HG03558 (cell line): ENCODE results near the gene TRIM44.

Experiments
- ATAC-seq: cut with Tn5 transposase; IDR thresholded peaks from one replicate; pipeline ENCODE4 v1.9.1; 2021; ENCODE audit warnings: moderate number of reproducible peaks; ENCODE audit not compliant: unreplicated experiment; ENCODE audit errors: extremely low read depth

Gene TRIM44, protein sequence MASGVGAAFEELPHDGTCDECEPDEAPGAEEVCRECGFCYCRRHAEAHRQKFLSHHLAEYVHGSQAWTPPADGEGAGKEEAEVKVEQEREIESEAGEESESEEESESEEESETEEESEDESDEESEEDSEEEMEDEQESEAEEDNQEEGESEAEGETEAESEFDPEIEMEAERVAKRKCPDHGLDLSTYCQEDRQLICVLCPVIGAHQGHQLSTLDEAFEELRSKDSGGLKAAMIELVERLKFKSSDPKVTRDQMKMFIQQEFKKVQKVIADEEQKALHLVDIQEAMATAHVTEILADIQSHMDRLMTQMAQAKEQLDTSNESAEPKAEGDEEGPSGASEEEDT

DNA sequence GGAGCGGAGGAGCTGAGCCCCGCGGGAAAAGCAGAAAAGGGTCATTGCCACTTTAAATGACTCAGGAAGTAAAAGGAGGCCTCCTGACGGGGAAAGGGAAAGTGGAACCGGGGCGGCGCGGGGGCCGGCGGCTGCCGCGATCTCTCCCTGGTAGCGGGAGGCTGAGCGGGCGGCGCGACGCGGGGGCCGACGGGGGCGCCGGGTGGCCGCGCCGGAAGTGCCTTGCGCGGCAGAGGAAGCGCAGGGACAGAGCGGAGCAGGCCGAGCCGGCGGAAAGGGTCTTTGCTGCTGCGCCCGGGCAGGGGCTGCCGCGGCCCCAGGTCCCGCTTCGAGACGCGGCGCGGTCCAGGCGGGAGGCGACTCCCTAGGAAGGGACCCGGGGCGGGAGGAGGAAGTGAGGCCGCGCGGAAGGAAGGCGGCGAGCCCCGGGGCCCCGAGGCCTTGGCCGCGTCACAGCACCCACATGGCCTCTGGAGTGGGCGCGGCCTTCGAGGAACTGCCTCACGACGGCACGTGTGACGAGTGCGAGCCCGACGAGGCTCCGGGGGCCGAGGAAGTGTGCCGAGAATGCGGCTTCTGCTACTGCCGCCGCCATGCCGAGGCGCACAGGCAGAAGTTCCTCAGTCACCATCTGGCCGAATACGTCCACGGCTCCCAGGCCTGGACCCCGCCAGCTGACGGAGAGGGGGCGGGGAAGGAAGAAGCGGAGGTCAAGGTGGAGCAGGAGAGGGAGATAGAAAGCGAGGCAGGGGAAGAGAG is at the start of gene TRIM44:
Gene TRIM44, plus strand, starts transcription at position 127 of the 759 bp plus-strand sequence. Its CDS starts 337 bp downstream, at position 464.
- ATAC-seq, result peak; percentile 77

DNA sequence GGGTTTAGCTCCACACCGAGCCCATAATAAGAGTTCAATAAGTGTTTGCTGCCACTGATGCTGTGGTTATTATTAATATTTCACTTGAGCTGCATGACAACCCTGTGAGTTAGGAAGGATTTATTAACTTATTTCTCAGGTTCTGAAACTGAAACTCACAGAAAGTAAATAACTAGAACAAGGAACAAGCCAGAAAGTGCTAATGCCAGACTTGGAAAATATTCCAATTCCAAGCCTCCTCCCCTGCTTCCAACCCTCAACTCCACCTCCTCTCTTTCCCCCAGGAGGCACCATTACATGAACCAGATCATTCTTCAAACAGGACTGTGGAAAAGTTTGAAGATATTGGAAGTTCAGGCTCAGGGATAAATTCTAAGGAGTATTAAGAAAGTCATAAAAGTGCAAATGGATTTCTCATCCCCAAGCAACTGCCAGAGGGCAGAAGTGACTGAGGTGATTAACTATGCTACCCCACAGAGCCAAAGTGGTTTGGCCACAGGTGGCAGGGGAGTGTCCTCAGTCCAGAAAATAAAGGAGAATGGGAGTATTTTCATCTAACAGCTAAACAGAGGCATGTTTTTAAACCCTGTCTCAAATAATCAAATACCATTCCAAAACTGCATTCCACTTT is 47.5 kb upstream of the TRIM44 start:
- no peak for ATAC-seq

DNA sequence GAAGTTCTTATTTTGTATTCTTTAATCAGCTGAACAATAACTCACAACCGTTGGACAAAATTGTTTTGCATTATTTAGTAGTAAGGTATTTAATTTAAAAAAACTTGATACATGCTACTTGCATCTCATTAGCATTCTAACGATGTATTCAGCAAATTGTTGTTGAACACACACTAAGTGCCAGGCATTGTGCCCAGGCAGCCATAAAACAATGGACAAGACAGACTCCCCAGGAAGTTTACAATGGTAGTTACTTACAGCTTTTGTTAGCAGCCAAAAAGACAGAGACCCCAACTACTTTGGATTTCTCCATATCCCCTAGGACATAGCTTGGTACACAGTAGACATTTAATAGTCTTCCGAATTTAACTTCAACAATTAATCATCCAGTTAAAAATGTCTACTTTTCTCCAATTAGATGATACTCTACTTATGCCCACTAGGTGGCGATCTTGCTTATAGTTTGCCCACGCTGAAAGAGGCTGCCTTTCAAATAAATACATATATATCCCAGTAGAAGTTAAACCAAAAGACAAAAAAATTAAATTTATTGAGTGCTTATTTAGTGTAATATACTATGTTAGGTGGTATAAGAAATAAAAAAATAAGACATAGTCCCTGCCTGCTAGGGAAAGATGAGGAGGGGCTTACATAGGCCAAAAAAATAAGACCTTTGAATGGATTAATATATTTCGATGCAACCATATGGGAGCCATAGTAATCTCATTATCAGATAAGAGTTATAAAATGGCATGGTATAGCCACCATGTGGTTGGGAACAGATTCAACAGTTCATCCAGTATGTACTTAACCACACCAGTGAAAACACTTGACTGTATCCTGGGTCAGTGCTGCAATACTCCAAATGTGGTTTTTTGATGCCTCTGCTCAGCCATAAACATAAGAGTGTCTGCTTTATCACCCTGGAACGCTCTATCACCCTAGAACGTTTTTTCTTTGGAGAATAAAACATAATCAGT is 46.4 kb upstream of the TRIM44 start:
- no peak for ATAC-seq

DNA sequence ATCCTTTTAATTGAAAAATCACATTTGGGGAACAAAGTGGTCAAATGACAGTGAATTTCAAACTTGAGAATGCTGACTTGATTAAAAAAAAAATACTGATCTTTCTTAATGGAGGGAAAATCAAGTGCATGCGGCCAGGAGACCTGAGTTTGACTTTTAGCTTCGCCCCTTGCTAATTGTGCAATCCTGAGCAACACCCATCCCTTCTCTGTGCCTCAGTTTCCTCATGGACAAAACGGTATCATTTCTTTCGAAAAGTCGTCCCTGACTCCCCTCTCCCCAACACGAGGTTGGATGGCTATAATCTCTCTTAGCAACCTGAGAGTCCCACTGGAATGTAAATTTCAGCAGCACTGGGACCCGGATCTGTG is 45.3 kb upstream of the TRIM44 start:
- ATAC-seq, result no peak

DNA sequence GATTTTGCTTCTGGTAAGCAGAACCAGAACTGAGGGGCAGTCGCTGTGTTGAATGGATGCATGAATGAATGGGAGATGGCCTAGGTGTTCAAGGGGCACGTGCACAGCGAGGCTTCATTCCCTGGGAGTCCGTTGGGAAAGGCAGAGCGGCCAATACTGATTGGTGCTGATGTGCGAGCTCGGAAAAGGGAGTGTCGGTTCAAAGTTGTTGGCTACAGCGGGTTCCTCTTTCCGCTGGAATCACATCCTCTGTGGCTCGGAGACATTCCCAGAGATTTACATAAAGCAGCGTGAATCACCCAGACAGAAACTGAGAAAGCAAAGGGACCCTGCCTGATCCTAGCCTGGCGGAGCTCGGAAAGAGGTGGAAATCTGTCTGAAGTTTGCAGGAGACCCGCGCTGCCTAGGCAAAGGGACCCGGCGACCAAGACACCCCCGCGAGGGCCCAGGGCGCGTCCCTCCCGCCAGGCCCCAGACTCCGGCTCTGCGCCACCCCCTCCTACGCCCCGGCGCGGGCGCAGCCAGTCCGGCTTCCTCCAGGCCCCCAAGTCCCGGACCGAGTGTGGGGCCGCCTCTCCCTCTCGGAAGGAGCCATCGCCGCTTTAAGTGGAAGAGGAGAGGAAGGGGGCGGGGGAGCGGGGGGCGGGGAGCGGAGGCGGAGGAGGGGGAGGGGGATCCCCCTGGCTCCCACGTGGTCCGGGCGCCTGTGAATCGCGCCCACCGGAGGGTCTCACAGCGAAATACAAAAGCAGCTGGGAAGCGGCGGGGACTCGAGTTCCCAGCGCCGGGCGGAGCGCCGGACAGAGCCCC is 44.7 kb upstream of the TRIM44 start, which contains the start of gene FJX1:
Gene FJX1, plus strand, starts transcription at position 774 of the 810 bp plus-strand sequence. CDS start 177 bp downstream, outside the sequence.
- peak; percentile 27 for ATAC-seq

DNA sequence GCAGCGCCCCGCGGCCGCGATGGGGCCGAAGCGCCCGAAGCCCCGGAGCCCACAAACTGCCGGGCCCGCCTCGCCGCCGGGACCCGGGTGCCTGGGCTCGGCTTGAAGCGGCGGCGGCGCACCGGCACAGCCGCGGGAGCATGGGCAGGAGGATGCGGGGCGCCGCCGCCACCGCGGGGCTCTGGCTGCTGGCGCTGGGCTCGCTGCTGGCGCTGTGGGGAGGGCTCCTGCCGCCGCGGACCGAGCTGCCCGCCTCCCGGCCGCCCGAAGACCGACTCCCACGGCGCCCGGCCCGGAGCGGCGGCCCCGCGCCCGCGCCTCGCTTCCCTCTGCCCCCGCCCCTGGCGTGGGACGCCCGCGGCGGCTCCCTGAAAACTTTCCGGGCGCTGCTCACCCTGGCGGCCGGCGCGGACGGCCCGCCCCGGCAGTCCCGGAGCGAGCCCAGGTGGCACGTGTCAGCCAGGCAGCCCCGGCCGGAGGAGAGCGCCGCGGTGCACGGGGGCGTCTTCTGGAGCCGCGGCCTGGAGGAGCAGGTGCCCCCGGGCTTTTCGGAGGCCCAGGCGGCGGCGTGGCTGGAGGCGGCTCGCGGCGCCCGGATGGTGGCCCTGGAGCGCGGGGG is 44.0 kb upstream of the TRIM44 start:
- ATAC-seq, result peak; percentile 19

DNA sequence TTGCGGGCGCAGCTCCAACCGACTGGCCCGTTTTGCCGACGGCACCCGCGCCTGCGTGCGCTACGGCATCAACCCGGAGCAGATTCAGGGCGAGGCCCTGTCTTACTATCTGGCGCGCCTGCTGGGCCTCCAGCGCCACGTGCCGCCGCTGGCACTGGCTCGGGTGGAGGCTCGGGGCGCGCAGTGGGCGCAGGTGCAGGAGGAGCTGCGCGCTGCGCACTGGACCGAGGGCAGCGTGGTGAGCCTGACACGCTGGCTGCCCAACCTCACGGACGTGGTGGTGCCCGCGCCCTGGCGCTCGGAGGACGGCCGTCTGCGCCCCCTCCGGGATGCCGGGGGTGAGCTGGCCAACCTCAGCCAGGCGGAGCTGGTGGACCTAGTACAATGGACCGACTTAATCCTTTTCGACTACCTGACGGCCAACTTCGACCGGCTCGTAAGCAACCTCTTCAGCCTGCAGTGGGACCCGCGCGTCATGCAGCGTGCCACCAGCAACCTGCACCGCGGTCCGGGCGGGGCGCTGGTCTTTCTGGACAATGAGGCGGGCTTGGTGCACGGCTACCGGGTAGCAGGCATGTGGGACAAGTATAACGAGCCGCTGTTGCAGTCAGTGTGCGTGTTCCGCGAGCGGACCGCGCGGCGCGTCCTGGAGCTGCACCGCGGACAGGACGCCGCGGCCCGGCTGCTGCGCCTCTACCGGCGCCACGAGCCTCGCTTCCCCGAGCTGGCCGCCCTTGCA is 43.3 kb upstream of the TRIM44 start:
- ATAC-seq, result peak; percentile 19

DNA sequence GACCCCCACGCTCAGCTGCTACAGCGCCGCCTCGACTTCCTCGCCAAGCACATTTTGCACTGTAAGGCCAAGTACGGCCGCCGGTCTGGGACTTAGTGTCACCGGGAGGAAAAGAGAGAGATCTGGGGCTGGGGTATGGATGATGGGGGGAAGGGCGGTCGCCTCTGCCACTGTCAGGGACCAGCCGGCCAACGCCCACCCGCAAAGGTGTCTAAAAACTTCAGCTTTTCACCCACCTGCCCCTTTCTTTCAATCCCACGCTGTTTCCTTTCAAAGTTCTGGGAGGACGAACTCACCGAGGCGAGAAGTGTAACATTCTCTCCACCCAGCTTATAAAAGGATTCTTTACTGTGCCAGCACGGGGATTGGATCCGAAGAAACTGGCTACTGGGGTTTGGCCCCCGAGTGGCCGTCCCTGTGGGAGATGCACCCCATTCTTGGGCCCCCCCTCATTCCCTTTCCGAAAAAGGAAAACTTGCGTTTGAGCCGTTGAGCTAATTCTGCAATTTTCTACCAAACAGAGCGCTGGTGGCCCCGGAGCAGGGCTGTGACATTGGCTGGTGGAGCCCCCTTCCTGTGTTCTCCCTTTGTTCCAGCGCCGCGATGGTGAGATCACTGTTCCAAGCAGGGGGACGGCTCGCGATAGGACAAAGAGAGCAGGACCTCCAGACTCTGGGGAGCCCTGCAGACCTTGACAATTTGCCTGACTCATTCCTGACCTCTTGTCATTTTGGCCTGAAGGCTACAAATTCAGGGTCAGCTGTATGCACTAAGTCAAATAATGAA is 42.5 kb upstream of the TRIM44 start:
- ATAC-seq, result no peak

DNA sequence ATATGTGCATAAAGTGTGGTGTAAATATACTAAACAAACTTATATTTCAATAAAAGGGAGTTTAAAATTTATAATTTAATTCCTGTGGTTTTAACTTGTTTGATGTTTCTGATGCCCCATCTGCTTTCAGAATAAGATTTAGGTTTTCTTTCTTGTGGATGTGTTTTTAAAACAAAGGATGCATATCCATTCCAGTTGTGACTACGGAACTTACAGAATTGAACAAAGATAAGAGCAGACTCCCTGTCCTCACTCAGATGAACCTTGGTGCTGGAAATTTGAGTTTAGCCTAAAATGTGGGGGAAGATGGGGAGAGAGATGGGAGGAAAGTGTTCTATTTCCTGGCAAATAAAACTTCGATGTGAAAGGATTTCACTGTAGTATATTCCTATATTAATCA is 41.8 kb upstream of the TRIM44 start:
- ATAC-seq, result no peak

DNA sequence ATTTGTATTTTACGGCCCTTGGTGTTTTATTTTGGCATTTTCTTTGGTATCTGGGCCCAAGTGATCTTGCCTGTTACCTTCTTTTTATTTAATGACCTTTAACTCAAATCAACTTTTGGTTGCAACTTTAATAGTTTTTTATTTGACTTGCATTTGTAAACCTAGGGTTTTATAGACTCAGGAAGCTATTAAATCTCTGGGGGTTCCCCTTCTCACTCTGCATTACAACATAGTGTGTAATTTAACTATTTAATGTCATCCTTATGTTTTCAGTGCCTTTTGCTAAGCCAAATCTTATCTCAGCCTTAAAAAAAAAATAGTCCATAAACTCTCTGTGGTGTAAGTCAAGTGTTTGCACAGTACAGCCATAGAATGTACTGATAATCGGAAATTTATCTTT is 41.0 kb upstream of the TRIM44 start:
- no peak for ATAC-seq

DNA sequence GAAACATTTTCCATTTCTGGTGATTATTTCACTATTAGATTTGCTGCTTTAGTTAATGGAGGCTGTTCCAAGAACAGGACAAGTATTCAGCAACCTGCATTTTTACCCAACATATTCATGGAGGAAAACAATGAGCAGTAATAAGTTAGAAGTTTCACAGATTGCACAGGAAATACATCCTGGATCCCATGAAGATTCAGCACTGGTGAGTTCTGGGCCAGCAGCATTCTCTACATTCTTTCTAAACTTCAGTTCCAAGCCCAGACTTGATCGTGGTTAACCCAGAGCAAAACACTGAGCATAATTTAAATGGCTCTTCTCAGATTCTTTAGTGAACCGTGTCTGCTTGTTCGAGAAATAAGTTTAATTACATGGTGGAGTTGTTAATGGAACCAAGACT is 40.5 kb upstream of the TRIM44 start:
- ATAC-seq, result no peak

DNA sequence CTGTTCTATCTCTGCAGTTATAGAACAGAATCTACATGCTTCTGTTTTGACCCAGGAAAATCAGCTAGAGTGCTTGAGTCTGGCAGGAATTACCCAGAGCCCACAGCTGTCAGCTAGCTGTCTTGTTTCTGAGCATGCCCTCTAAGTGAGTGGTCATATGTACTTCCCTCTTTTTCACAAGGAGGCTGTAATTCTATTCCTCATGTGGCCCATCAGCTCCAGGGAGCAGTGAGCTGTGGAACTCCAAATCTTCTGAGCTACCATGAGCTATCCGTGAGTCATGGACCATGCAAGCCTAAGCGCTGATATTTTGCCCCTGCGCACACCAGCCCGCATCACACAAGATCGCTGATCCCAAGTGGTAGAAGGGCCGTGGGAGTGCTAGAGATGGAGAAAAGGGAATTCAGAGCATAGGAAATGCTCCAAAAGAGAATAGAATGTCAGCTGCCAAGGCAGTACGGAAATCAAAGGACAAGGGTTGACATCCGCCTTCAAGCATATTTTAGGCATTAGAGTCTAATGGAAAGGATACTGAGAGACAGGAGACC is 38.9 kb upstream of the TRIM44 start:
- ATAC-seq, result no peak

DNA sequence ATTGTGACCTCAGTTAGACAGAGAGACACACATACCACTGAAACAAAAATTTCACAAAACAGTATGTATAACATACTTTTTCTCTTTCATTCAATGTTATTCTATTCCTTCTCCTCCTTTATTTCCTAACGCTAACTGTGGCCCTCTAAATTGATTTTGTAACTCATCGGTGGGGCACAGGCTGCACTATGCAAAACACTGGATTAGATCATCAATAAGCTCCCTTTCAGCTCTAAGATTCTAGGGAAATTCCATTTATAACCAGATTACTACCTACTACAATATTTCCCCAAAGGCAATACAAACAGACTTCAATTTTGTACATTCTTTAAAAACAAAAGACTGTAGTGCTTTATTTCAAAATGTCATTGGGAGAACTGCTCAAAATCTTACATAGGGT is 38.3 kb upstream of the TRIM44 start:
- ATAC-seq, result no peak

DNA sequence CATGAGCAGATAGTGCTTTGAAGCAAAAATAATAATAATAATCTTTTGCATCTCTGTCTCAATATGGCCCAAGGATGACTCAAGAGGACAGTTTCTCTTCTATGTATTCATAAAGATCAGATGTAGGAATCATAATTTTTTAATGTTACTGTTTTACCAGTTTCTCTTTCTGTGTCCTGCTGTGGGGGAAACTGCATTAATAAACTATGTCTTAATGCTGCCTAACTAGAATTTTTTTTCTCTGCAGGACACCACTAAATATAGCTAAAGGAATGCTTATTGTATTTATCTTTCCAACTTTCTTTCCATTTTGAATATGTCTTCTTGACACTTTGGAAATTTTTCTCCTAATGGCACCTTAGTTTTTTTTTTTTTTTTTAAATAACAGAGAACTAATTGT is 37.8 kb upstream of the TRIM44 start:
- no peak for ATAC-seq

DNA sequence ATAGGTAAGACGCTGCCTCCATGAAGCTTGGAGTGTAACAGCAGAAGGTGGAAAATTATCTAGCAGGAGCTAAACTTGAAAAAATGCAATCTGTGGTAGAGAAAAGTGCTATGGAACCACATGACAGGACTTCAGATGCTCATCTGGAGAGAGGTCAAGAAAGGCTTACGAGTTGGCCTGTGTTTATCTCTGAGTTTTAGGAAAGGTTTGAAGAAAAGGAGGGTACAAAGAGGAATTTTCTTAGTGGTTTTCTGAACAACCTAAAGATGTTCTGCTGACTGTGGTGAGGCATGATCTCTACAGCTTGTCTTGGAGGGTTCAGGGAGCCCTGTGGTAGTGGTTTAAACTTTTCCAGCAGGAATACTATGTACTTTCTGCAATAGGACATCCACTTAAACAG is 36.1 kb upstream of the TRIM44 start:
- ATAC-seq, result no peak

DNA sequence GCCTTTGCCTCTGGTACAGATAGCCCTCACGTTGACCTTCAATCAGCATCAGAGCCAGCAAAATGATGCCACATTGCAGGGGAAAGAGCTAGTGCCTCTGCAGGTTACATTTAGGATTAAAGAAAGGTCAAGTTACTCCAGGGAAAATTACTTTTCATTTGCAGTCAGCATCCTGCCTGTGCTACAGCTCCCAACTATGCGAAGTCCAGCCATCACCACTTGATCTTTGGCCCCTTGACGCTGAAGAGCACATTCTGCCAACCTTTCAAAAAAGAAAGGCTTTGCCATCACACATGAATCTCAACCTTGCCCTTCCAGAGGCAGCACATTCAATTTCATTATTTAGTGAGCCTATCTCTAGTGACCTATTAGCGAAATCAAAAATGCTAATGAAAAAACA is 33.1 kb upstream of the TRIM44 start:
- no peak for ATAC-seq

DNA sequence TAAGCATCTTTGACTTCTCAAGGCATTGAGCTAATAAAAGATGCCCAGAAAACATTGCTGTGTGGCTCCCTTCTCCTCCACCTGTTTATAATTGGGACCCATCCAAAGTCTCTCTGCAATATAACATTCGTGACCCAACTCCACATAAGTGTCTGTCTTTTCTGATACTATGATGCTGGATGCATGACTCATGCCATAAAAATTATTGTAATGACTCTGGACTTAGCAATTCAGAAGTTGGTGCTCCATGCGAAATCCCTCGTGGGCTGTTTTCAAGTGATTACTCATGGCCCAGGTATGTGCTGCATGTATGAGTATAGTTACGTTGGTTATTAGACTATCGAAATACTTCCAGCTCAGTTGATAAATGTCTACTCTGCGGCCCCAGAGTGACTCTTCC is 32.7 kb upstream of the TRIM44 start:
- no peak for ATAC-seq
